ENCODE data around the gene PSME3IP1. TPM values are rescaled to one million over a fixed set of nuclear protein-coding genes. Genes with fewer than 3 reads are reported as not detected.
"Not testable (repeated sequence)": the region's sequence is repeated elsewhere in the genome, so short reads cannot be mapped to it uniquely, and the experiment has no call there.

PSME3IP1 gene
- total RNA-seq, 4 donors from 2014 or later: 64.7 to 96.3 (median 78.9) TPM

GRCh38 chr16:57112403-57113041, 73.3 kb downstream of the PSME3IP1 start:
- peak overlapping the region in 2 of 3 donors; percentile 11 to 23 for H3K27ac ChIP-seq
- H3K9me3 ChIP-seq: no peaks in the 10 kb centered on the region
- H3K27me3 ChIP-seq: no peaks in the 10 kb centered on the region
- H3K36me3 ChIP-seq: peaks cover 0 to 4% of the 10 kb centered on the region in 2 donors
- 62 to 80% methylated on average over 10 of the region's 10 CpGs for WGBS, 2 donors
- intact Hi-C loops (cut with DNase I): no loop called here
- no peak for DNase-seq
- TF ChIP-seq, protein P1, sequence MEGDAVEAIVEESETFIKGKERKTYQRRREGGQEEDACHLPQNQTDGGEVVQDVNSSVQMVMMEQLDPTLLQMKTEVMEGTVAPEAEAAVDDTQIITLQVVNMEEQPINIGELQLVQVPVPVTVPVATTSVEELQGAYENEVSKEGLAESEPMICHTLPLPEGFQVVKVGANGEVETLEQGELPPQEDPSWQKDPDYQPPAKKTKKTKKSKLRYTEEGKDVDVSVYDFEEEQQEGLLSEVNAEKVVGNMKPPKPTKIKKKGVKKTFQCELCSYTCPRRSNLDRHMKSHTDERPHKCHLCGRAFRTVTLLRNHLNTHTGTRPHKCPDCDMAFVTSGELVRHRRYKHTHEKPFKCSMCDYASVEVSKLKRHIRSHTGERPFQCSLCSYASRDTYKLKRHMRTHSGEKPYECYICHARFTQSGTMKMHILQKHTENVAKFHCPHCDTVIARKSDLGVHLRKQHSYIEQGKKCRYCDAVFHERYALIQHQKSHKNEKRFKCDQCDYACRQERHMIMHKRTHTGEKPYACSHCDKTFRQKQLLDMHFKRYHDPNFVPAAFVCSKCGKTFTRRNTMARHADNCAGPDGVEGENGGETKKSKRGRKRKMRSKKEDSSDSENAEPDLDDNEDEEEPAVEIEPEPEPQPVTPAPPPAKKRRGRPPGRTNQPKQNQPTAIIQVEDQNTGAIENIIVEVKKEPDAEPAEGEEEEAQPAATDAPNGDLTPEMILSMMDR (IDR thresholded peaks at IDR 0.05): no peak
- TF ChIP-seq POLR2A (IDR thresholded peaks at IDR 0.05): no peak
- H3K4me1 ChIP-seq: peaks cover 16 to 20% of the 10 kb centered on the region in 2 donors
- no peak overlapping the region for H3K4me3 ChIP-seq (replicated peaks in 1 of 3)

DNA sequence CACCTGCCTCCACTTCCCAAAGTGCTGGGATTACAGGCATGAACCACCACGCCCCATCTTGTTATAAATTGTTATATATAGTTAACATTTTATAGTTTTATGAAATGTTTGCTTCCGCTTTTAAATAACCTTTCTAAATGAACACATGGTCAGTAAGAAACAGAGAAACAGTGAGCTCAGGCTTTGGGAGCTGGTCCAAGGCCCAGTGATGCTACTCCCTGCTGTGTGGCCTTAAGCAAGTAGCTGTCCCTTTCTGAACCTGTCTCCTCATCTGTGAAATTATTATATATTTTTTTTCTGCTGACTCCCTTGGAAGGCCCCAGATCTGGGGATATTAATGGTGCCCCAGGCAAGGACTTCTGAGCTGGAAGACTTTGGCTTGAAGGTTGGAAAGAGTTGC, 74.4 kb downstream of the PSME3IP1 start:
- Histone ChIP-seq H3K36me3 (no peaks in the 10 kb centered on the region), H3K4me1 (peaks cover 16 to 20% of the 10 kb centered on the region in 2 donors), H3K9me3 (no peaks in the 10 kb centered on the region), H3K27me3 (no peaks in the 10 kb centered on the region), H3K27ac (no peak overlapping the region), H3K4me3 (replicated peaks in 1 of 3) (no peak overlapping the region)
- no peak for DNase-seq
- intact Hi-C loops (cut with DNase I): no loop called here
- TF ChIP-seq POLR2A (IDR thresholded peaks at IDR 0.05): no peak
- TF ChIP-seq, protein P1 (IDR thresholded peaks at IDR 0.05): no peak
- WGBS, 2 donors: 96 to 97% methylated on average over 2 of the region's 2 CpGs

DNA sequence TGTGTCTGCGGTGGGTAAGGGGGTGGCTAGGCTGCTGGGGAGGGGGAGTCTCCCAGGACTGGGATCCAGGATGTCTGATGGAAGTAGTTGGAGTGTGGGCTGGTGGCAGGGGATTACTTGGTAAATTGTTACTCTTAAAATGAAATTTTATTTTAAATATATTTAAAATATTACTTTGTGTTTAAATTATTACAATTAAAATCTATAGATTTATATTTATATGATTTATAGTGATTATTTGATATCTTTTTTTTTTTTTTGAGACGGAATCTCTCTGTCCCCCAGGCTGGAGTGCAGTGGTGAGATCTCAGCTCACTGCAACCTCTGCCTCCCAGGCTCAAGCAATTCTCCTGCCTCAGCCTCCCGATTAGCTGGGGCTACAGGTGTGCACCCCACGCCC, 74.9 kb downstream of the PSME3IP1 start:
- intact Hi-C loops (cut with DNase I): no loop called here
- no peak overlapping the region for H3K4me3 ChIP-seq (replicated peaks in 1 of 3)
- H3K27me3 ChIP-seq: no peaks in the 10 kb centered on the region
- DNase-seq: no peak
- TF ChIP-seq, protein P1 (IDR thresholded peaks at IDR 0.05): no peak
- TF ChIP-seq POLR2A (IDR thresholded peaks at IDR 0.05): no peak
- no peaks in the 10 kb centered on the region for H3K9me3 ChIP-seq
- H3K36me3 ChIP-seq: no peaks in the 10 kb centered on the region
- H3K4me1 ChIP-seq: peaks cover 16 to 23% of the 10 kb centered on the region in 2 donors
- H3K27ac ChIP-seq: no peak overlapping the region
- WGBS, 2 donors: 91 to 93% methylated on average over 4 of the region's 4 CpGs

GRCh38 chr16:57109259-57110105, 76.4 kb downstream of the PSME3IP1 start:
- intact Hi-C loops (cut with DNase I); H3K27me3 ChIP-seq; DNase-seq; H3K9me3 ChIP-seq; H3K27ac ChIP-seq; H3K36me3 ChIP-seq; H3K4me3 ChIP-seq (replicated peaks in 1 of 3): not testable (repeated sequence)
- H3K4me1 ChIP-seq: peaks cover 12 to 26% of the 10 kb centered on the region in 2 donors
- 88% methylated on average over 10 of the region's 10 CpGs for WGBS, 2 donors

DNA sequence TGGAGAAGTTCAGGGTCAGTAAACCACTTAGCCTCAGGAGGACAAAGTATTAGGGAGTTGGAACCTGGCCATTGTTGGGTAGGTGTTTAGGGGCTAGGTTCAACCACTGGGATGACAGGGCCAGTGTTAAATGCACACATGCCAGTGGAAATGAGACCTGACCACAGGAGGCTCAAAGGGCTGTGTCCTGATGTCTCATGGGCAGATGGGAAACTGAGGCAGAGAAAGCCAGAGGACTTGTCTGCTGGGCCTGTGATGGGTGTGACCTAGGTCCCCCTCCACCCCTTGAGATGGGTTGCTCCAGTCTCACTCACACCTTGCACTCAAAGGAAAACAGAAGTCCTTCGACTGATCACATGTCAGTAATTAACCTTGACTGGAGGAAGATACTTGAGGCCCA, 77.4 kb downstream of the PSME3IP1 start:
- no peaks in the 10 kb centered on the region for H3K27me3 ChIP-seq
- no peak overlapping the region for H3K27ac ChIP-seq
- 56 to 75% methylated on average over 1 of the region's 1 CpG for WGBS, 2 donors
- H3K4me3 ChIP-seq (replicated peaks in 1 of 3): no peak overlapping the region
- no peaks in the 10 kb centered on the region for H3K36me3 ChIP-seq
- no peak for TF ChIP-seq POLR2A (IDR thresholded peaks at IDR 0.05)
- TF ChIP-seq, protein P1 (IDR thresholded peaks at IDR 0.05): no peak
- DNase-seq: no peak
- intact Hi-C loops (cut with DNase I): no loop called here
- peaks cover 10 to 20% of the 10 kb centered on the region in 2 donors for H3K4me1 ChIP-seq
- H3K9me3 ChIP-seq: no peaks in the 10 kb centered on the region
